WTC11 (cell line): Measurements from ENCODE around the gene IFIT3. TPM values are rescaled to one million over a fixed set of nuclear protein-coding genes. Genes with fewer than 3 reads are reported as not detected.

Experiments
- ATAC-seq: fragments of 200-7000 bp; cut with Tn5 transposase; 2 replicates; pipeline ENCODE4 v1.10.0; 2021; ENCODE audit warnings: mild to moderate bottlenecking, moderate library complexity
- CTCF ChIA-PET: fragments of 300-600 bp; sonication (Branson Sonifier 250); formaldehyde crosslinking; loops from one replicate; lab custom pipeline; 2021; ENCODE audit warnings: antibody characterized with exemption; lab: Charles Lee
- POLR2A ChIA-PET: fragments of 350-600 bp; sonication (Branson Sonifier 250); formaldehyde crosslinking; loops from one replicate; lab custom pipeline; 2021; ENCODE audit warnings: antibody characterized with exemption; lab: Charles Lee
- DNase-seq: peaks from one replicate; pipeline ENCODE4 v3.0.0; 2021; ENCODE audit warnings: low spot score
- H3K27ac Mint-ChIP-seq: 2 replicates; pipeline ENCODE4 v1.8.0; 2021; ENCODE audit warnings: mixed read lengths
- H3K27me3 Mint-ChIP-seq: 2 replicates; pipeline ENCODE4 v1.8.0; 2021; ENCODE audit warnings: low read depth, mild to moderate bottlenecking, moderate library complexity, mixed read lengths
- H3K36me3 Mint-ChIP-seq: 2 replicates; pipeline ENCODE4 v1.8.0; 2021; ENCODE audit warnings: mixed read lengths
- H3K4me1 Mint-ChIP-seq: 2 replicates; pipeline ENCODE4 v1.8.0; 2022; ENCODE audit warnings: mixed read lengths
- H3K4me3 Mint-ChIP-seq: 2 replicates; pipeline ENCODE4 v1.8.0; 2021; ENCODE audit warnings: mild to moderate bottlenecking, moderate library complexity, mixed read lengths
- H3K9me3 Mint-ChIP-seq: 2 replicates; pipeline ENCODE4 v1.8.0; 2021; ENCODE audit warnings: mixed read lengths
- E2F4 ChIP-seq: sonication (generic); formaldehyde crosslinking; IDR thresholded peaks from 2 replicates; pipeline ENCODE4 v1.8.1; 2022; ENCODE audit warnings: low read depth, mild to moderate bottlenecking, moderate library complexity, missing genetic modification reagents, borderline replicate concordance
- E2F5 ChIP-seq: sonication (generic); formaldehyde crosslinking; IDR thresholded peaks from 2 replicates; pipeline ENCODE4 v1.8.1; 2022; ENCODE audit warnings: mild to moderate bottlenecking, moderate library complexity, missing genetic modification reagents
- FOXJ3 ChIP-seq: sonication (generic); formaldehyde crosslinking; IDR thresholded peaks from 2 replicates; pipeline ENCODE4 v1.9.0; 2021; ENCODE audit warnings: missing genetic modification reagents, mild to moderate bottlenecking, borderline replicate concordance
- FOXP4 ChIP-seq: sonication (generic); formaldehyde crosslinking; IDR thresholded peaks from 2 replicates; pipeline ENCODE4 v1.8.0; 2022; ENCODE audit warnings: mild to moderate bottlenecking, missing genetic modification reagents
- HMGA2 ChIP-seq: fragments of 250-450 bp; sonication (Bioruptor Pico); IDR thresholded peaks from 2 replicates; pipeline ENCODE4 v1.4.0; 2021; ENCODE audit warnings: mild to moderate bottlenecking, moderate library complexity
- IRF1 ChIP-seq: sonication (generic); formaldehyde crosslinking; IDR thresholded peaks from 2 replicates; pipeline ENCODE4 v1.8.0; 2023; ENCODE audit warnings: missing genetic modification reagents
- NFATC4 ChIP-seq: fragments of 250-450 bp; sonication (Bioruptor Pico); IDR thresholded peaks from 2 replicates; pipeline ENCODE4 v1.9.0; 2021; ENCODE audit warnings: mild to moderate bottlenecking
- NFYB ChIP-seq: sonication (generic); formaldehyde crosslinking; conservative IDR thresholded peaks from 2 replicates; pipeline ENCODE4 v1.8.0; 2022; ENCODE audit warnings: low read depth, missing genetic modification reagents
- NR2C2 ChIP-seq: sonication (generic); formaldehyde crosslinking; IDR thresholded peaks from 2 replicates; pipeline ENCODE4 v1.8.0; 2022; ENCODE audit warnings: mild to moderate bottlenecking, missing genetic modification reagents
- OVOL2 ChIP-seq: fragments of 250-450 bp; sonication (Bioruptor Pico); IDR thresholded peaks from 2 replicates; pipeline ENCODE4 v1.9.0; 2021; ENCODE audit warnings: mild to moderate bottlenecking, borderline replicate concordance
- SP1 ChIP-seq: sonication (generic); formaldehyde crosslinking; conservative IDR thresholded peaks from 2 replicates; pipeline ENCODE4 v1.8.1; 2022; ENCODE audit warnings: missing genetic modification reagents
- TEAD4 ChIP-seq: sonication (generic); formaldehyde crosslinking; IDR thresholded peaks from 2 replicates; pipeline ENCODE4 v1.8.0; 2022; ENCODE audit warnings: mild to moderate bottlenecking, missing genetic modification reagents
- ZNF219 ChIP-seq: sonication (generic); formaldehyde crosslinking; IDR thresholded peaks from 2 replicates; pipeline ENCODE4 v1.8.0; 2023; ENCODE audit warnings: missing genetic modification reagents, mild to moderate bottlenecking, borderline replicate concordance
- ZNF232 ChIP-seq: sonication (generic); formaldehyde crosslinking; IDR thresholded peaks from 2 replicates; pipeline ENCODE4 v1.8.0; 2022; ENCODE audit warnings: mild to moderate bottlenecking, missing genetic modification reagents
- ZNF416 ChIP-seq: fragments of 250-450 bp; sonication (Bioruptor Pico); IDR thresholded peaks from 2 replicates; pipeline ENCODE4 v1.9.0; 2021; ENCODE audit warnings: mild to moderate bottlenecking, inconsistent platforms
- ZNF532 ChIP-seq: fragments of 250-450 bp; sonication (Bioruptor Pico); IDR thresholded peaks from 2 replicates; pipeline ENCODE4 v1.9.0; 2021; ENCODE audit warnings: mild to moderate bottlenecking, borderline replicate concordance
- ZNF671 ChIP-seq: fragments of 250-450 bp; sonication (Bioruptor Pico); IDR thresholded peaks from 2 replicates; pipeline ENCODE4 v1.8.0; 2021; ENCODE audit warnings: mild to moderate bottlenecking
- total RNA-seq: library from RNA; stranded (reverse); gene quantifications from 3 replicates; pipeline ENCODE4 v1.2.3, GENCODE V29; 2021

IFIT3 gene
- total RNA-seq, 1 experiment from 2014 or later: 0.42 TPM

GRCh38 chr10:89280508-89280907, 47.3 kb upstream of the IFIT3 start:
- ATAC-seq (no peak), DNase-seq (no peak)
- peaks cover 23% of the 10 kb centered on the region for H3K4me1 Mint-ChIP-seq
- H3K27ac Mint-ChIP-seq: no peak overlapping the region
- no peak overlapping the region for H3K4me3 Mint-ChIP-seq
- peaks cover 6% of the 10 kb centered on the region for H3K9me3 Mint-ChIP-seq
- H3K27me3 Mint-ChIP-seq: no peaks in the 10 kb centered on the region
- no peak for TF ChIP-seq FOXJ3 (CRISPR knock-in tag)
- TF ChIP-seq IRF1 (CRISPR knock-in tag): no peak
- no peak for TF ChIP-seq FOXP4 (CRISPR knock-in tag)
- no peak for TF ChIP-seq ZNF232 (CRISPR knock-in tag)
- TF ChIP-seq TEAD4 (CRISPR knock-in tag): no peak
- TF ChIP-seq ZNF416 (CRISPR knock-in tag): no peak
- TF ChIP-seq ZNF671 (CRISPR knock-in tag): no peak
- no peak for TF ChIP-seq ZNF219 (CRISPR knock-in tag)
- TF ChIP-seq HMGA2: no peak
- TF ChIP-seq OVOL2 (CRISPR knock-in tag): no peak
- TF ChIP-seq E2F4 (CRISPR knock-in tag): no peak
- TF ChIP-seq NFYB: no peak
- no peak for TF ChIP-seq ZNF532 (CRISPR knock-in tag)
- TF ChIP-seq NR2C2: no peak
- no peak for TF ChIP-seq E2F5 (CRISPR knock-in tag)
- TF ChIP-seq SP1 (CRISPR knock-in tag): no peak
- no peak for TF ChIP-seq NFATC4 (CRISPR knock-in tag)
- ChIA-PET CTCF (interaction anchor here (0.6 to 1.2 kb wide), 2 partner anchors 72 to 112 kb away, joined by 3 read pairs; partner anchors contain the start of gene IFIT1), POLR2A (no interaction called here)
- H3K36me3 Mint-ChIP-seq: peaks cover 6% of the 10 kb centered on the region
